Neutrophil (primary cell): ENCODE measurements around the gene NUCKS1.

Source experiments
- H3K27ac ChIP-seq: fragments of 200-600 bp; sonication (generic); 2 replicates; pipeline ENCODE4 v1.5.1; 2016; ENCODE audit warnings: mild to moderate bottlenecking, moderate library complexity
- H3K27me3 ChIP-seq: fragments of 200-600 bp; sonication (generic); 2 replicates; pipeline ENCODE4 v1.6.0; 2016; ENCODE audit warnings: mild to moderate bottlenecking
- H3K36me3 ChIP-seq: fragments of 200-600 bp; sonication (generic); 2 replicates; pipeline ENCODE4 v1.5.1; 2017
- H3K4me1 ChIP-seq, 2 experiments: fragments of 200-600 bp in 1 of 2; sonication (generic) in 1 of 2; 1 replicate in 1 of 2; 2 replicates in 1 of 2; pipeline versions ENCODE4 v1.5.1 to v1.6.1; 2013 to 2016; ENCODE audit warnings: low read depth in 1 of 2, low read length in 1 of 2, mild to moderate bottlenecking in 1 of 2, moderate library complexity in 1 of 2; ENCODE audit not compliant: control insufficient read depth in 1 of 2, insufficient read depth in 1 of 2
- H3K4me3 ChIP-seq, 2 experiments: fragments of 200-600 bp in 1 of 2; sonication (generic) in 1 of 2; 1 replicate in 1 of 2; 2 replicates in 1 of 2; pipeline ENCODE4 v1.5.1; 2013 to 2016; ENCODE audit warnings: low read depth in 1 of 2, low read length in 1 of 2, mild to moderate bottlenecking in 1 of 2, moderate library complexity in 1 of 2
- H3K9me3 ChIP-seq: fragments of 200-600 bp; sonication (generic); 2 replicates; pipeline ENCODE4 v1.5.1; 2016
- TF ChIP-seq, protein P1 (sequence below): fragments of 200-600 bp; sonication (generic); IDR thresholded peaks from 2 replicates; pipeline ENCODE4 v1.5.1; 2016; ENCODE audit warnings: antibody characterized with exemption

Gene NUCKS1

DNA sequence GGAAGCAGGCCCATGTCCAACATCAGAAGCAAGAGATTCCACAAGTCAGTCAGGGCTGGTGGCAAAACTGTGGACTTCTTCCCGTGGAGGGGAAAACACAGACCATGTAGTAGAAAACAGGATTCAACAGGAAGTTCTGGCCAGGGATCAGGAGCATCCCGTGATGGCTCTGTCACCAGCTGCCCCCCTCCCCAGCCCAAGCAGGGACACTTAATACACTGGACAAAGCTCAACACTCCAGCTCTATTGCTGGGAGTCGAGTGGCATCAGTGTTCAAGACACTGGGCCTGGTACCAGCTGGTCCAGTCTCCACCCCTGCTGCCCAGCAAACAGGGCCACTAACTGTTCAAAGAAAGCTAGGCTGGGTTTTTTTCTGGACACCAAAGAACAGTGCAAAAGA is 73.4 kb downstream of the NUCKS1 start:
- peaks cover 8 to 9% of the 10 kb centered on the region in 2 experiments for H3K4me1 ChIP-seq
- H3K27ac ChIP-seq: no peak overlapping the region
- no peaks in the 10 kb centered on the region for H3K9me3 ChIP-seq
- TF ChIP-seq, protein P1, sequence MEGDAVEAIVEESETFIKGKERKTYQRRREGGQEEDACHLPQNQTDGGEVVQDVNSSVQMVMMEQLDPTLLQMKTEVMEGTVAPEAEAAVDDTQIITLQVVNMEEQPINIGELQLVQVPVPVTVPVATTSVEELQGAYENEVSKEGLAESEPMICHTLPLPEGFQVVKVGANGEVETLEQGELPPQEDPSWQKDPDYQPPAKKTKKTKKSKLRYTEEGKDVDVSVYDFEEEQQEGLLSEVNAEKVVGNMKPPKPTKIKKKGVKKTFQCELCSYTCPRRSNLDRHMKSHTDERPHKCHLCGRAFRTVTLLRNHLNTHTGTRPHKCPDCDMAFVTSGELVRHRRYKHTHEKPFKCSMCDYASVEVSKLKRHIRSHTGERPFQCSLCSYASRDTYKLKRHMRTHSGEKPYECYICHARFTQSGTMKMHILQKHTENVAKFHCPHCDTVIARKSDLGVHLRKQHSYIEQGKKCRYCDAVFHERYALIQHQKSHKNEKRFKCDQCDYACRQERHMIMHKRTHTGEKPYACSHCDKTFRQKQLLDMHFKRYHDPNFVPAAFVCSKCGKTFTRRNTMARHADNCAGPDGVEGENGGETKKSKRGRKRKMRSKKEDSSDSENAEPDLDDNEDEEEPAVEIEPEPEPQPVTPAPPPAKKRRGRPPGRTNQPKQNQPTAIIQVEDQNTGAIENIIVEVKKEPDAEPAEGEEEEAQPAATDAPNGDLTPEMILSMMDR: no peak
- H3K4me3 ChIP-seq: no peak overlapping the region
- no peaks in the 10 kb centered on the region for H3K36me3 ChIP-seq
- peaks cover 67% of the 10 kb centered on the region for H3K27me3 ChIP-seq

DNA sequence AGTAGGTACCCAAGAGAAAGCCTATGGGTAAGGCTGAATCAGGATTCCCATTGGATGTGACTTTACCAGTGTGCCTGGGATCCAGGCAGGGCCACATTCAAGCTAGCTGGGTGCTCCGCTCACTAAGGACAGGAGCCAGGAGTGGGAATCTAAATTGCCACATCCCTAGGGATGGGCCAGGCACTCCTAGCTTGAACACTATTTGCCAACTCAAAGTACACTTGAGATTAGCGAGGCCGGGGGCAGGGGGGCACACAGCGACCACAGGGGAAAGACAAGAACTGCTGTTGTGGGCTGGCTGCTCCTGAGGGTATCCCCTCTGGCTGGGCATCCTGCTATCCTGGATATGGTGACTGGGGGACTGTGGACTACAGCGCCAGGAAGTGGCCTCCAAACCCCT is 74.0 kb downstream of the NUCKS1 start:
- TF ChIP-seq, protein P1: no peak
- Histone ChIP-seq H3K9me3 (no peaks in the 10 kb centered on the region), H3K4me3 (no peak overlapping the region), H3K27me3 (peaks cover 61% of the 10 kb centered on the region), H3K4me1 (peaks cover 8 to 9% of the 10 kb centered on the region in 2 experiments), H3K27ac (no peak overlapping the region), H3K36me3 (no peaks in the 10 kb centered on the region)

DNA sequence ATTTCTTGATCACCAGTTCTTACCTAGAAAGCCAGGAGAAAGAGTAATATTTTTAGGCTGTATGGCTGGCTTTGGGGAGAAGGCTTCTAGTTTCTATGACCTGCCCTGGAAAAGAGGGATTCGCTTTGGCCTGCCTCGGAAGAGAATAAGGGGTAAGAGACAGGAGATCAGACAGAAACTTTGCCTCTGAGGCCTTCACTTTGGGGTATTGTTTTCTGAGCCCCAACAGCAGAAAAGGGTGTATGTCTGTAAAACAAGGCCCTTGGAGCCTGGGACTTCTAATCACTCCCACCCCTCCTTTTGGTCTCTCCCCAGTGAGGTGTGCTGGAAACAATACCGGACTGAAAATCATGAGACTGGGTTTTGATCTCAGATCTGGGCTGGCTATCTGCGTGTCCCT is 74.7 kb downstream of the NUCKS1 start:
- no peaks in the 10 kb centered on the region for H3K9me3 ChIP-seq
- peaks cover 58% of the 10 kb centered on the region for H3K27me3 ChIP-seq
- H3K4me3 ChIP-seq: no peak overlapping the region
- H3K4me1 ChIP-seq: peaks cover 4 to 8% of the 10 kb centered on the region in 2 experiments
- no peak overlapping the region for H3K27ac ChIP-seq
- TF ChIP-seq, protein P1: no peak
- no peaks in the 10 kb centered on the region for H3K36me3 ChIP-seq

DNA sequence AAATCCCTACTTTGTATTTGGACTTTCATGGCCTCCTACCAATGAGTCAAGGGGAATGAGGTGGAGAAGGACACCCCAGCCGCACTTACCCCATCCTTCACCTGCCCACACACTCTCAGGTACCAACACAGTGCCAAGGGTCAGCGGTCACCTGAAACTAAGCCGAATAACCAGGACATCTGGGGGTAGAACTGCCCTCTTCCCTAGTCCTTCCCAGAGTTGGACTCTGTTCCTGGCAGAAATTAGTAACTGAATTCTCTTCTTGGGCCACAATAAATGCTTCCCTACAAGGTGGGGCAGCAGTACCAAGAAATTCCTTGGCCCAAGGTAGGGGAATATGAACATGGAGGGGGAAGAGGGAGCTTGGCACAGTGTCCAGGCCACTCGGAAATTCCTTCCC is 77.0 kb downstream of the NUCKS1 start:
- H3K27me3 ChIP-seq: peaks cover 58% of the 10 kb centered on the region

DNA sequence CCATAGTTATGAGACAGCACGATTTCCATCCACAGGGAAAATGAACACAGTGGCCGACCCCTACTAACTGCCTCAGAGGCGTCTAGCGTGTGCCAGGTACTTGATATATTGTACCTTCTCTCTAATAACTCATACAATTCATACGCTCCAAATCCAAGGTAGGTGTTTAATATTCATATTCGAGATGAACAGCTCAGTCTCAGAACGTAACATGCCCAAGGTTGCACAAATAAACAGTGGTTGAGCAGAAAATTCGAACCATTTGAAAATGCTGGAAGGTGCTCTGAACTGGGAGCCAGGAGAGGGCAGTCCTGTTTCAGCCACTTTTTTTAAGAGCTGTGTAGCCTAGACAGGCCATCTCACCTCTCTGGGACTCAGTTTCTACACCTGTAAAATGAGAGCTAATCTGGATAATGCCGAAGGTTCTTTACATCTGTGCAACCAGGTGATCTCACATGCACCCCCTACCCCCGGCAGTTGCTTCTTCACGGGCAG is 77.5 kb downstream of the NUCKS1 start:
- TF ChIP-seq, protein P1: no peak
- Histone ChIP-seq H3K36me3 (no peaks in the 10 kb centered on the region), H3K4me1 (no peaks in the 10 kb centered on the region), H3K27ac (no peak overlapping the region), H3K9me3 (no peaks in the 10 kb centered on the region), H3K27me3 (peaks cover 55% of the 10 kb centered on the region), H3K4me3 (no peak overlapping the region)

More for the DNA sequence above, 77.0 kb downstream of the NUCKS1 start:
- Histone ChIP-seq H3K9me3 (no peaks in the 10 kb centered on the region), H3K36me3 (no peaks in the 10 kb centered on the region), H3K27ac (no peak overlapping the region), H3K4me1 (no peaks in the 10 kb centered on the region), H3K4me3 (no peak overlapping the region)
- TF ChIP-seq, protein P1: no peak
